SK-N-MC (cell line): ENCODE data around the gene FGF14.
"Not testable (repeated sequence)": the region's sequence is repeated elsewhere in the genome, so short reads cannot be mapped to it uniquely, and the experiment has no call there.

Experiments
- DNase-seq: peaks from one replicate; pipeline ENCODE4 v3.0.0-alpha.2; 2011; ENCODE audit warnings: low read depth, low spot score
- H3K27ac ChIP-seq: fragments of 200-600 bp; sonication (generic); 2 replicates; pipeline ENCODE4 v1.5.1; 2016; ENCODE audit warnings: mixed run types
- H3K36me3 ChIP-seq: fragments of 200-600 bp; sonication (generic); 2 replicates; pipeline ENCODE4 v1.6.1; 2017; ENCODE audit warnings: antibody characterized with exemption, low read length, mixed read lengths; ENCODE audit not compliant: insufficient read depth
- H3K4me3 ChIP-seq: fragments of 200-600 bp; sonication (generic); 2 replicates; pipeline ENCODE4 v1.5.1; 2016
- H3K9ac ChIP-seq: fragments of 200-600 bp; sonication (generic); 2 replicates; pipeline ENCODE4 v1.8.0; 2017; ENCODE audit warnings: mixed run types, mixed read lengths; ENCODE audit not compliant: insufficient read length
- H3K9me3 ChIP-seq: fragments of 200-600 bp; sonication (generic); 2 replicates; pipeline ENCODE4 v1.6.1; 2017; ENCODE audit warnings: low read depth, mild to moderate bottlenecking, antibody characterized with exemption, low read length, moderate library complexity, mixed read lengths
- EZH2 ChIP-seq: fragments of 200-600 bp; sonication (generic); IDR thresholded peaks from one replicate; pipeline ENCODE4 v1.6.1; 2017; ENCODE audit warnings: antibody characterized with exemption
- FOXP2 ChIP-seq: optimal IDR thresholded peaks from 2 replicates; pipeline ENCODE3; 2011; ENCODE audit warnings: mild to moderate bottlenecking, moderate library complexity; ENCODE audit not compliant: insufficient read depth; ENCODE audit errors: extremely low read length, control extremely low read depth
- POLR2AphosphoS5 ChIP-seq: IDR thresholded peaks from 2 replicates; pipeline ENCODE4 v1.6.1; 2012; ENCODE audit warnings: mild to moderate bottlenecking, low read depth, low read length, borderline replicate concordance

Gene FGF14

DNA sequence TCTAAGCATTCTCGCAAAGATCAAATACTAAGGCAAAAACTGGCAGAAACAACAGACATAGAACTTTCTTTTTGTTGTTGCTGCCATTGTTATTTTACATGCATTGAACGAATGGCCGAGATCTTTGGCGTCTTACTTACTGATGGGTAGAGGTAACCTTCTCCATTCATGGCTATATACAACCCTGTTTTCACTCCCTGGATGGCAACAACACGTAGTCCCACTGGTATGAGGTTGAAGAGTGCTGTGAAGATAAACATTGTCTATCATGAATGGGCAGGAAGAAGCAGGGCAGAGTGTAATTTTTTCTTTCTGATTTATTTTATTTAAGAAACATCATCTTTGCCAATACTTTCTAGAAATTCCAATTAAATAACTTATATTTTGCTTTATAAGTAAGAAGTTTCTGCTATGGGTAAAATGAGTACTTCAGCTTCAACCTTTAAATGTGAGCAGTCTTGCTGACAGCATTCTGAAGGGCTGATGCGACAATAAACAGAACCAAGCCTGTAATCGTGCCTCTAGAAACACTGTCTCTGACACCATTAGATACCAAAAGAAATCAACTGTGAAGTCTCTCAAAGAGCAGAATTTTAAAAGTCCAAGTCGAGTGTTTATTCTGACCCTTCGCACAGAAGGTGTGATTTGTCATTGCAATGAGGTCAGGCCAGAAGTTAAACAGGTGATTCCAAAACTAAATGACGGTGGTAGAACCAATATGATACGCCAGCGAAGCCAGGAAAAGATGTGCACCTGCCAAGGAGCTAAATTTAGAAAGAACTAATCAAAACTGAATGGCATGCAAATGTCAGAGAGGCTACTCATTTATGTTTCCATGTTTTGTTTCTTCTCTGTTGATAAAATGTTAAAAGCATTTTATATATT, 533.0 kb downstream of the FGF14 start:
- H3K27ac ChIP-seq: peak overlapping the region; percentile 38
- no peak for DNase-seq

DNA sequence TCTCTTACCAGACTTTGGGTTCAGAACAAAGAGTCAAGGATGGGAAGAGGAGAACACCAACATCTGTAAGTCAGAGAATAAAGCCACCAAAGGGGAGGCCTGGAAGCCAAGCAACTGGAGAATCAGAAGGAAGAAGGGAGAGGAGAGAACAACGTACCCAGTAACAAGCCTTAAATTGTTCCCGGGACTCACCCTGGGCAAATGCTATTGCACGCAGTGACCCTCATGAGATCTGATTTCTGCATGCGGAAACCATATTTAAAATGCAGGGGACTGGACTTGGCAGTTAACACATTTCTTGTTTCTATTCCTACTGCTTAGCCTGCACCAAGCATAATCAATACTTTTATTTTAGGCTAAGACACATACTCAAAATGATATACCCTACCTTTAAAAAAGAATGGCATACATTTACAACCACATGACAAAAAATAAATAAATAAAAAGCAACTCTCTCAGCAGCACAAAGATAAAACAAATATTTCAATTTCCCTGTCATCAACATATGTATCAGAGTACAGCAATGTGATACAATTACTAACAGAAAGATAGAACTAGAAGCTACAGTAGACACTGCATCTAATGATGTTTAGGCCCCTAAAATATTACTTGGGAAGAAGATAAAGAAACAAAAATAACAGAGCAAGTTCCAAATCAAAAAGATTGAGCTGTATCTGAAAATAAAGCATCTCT, 534.8 kb downstream of the FGF14 start:
- no peaks in the 10 kb centered on the region for H3K36me3 ChIP-seq
- TF ChIP-seq POLR2AphosphoS5: no peak
- TF ChIP-seq EZH2: no peak
- TF ChIP-seq FOXP2: no peak
- H3K4me3 ChIP-seq: peak overlapping the region; percentile 31; the same call in 1 of the 2 replicates
- no peak overlapping the region for H3K27ac ChIP-seq
- H3K9me3 ChIP-seq: no peaks in the 10 kb centered on the region
- no peak for DNase-seq
- no peak overlapping the region for H3K9ac ChIP-seq

More for the DNA sequence above, 533.0 kb downstream of the FGF14 start:
- H3K36me3 ChIP-seq: no peaks in the 10 kb centered on the region
- H3K4me3 ChIP-seq: no peak overlapping the region
- H3K9me3 ChIP-seq: no peaks in the 10 kb centered on the region
- TF ChIP-seq FOXP2 (no peak), EZH2 (no peak), POLR2AphosphoS5 (no peak)
- H3K9ac ChIP-seq: peak overlapping the region; percentile 8

DNA sequence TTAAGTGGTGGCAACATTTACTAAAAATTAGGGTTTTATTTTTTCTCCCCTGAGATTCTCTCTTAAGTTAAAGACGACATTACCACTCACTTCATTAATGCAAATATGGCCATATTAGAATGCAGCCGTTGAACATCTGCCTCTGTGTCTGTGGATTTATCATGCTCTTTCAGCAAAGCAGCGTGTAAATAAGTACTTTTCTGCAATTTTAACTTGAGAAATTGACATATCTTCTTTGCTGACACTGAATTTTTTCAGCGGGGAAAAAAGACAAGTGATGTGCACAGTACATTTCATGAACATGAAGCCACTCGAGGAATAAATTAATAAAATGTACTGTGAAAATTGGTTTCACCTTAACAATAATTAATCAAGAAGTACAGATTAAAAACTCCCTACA, 543.0 kb downstream of the FGF14 start:
- H3K27ac ChIP-seq: no peak overlapping the region
- H3K9ac ChIP-seq: no peak overlapping the region
- TF ChIP-seq FOXP2: no peak
- no peak for TF ChIP-seq POLR2AphosphoS5
- TF ChIP-seq EZH2: no peak

DNA sequence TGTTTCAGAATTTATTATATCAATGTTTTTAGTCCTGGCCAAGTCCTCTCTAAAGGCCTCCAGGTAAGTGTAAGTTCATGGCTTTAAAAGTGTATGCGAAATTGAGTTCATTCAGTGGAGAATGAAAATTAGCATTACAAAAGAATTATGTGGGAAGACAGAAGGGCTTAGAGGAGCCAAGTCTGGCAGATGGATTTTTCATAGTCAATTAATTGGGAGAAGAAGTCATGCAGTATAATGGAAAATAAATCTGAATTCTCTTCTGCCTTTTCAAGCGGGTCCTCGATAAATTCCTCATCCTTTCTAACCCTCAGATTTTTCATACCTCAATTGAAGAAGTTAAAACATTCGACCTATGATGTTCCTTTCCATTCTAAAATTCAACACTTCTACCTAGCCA, 555.1 kb downstream of the FGF14 start:
- Histone ChIP-seq H3K27ac (no peak overlapping the region), H3K9ac (no peak overlapping the region), H3K36me3 (no peaks in the 10 kb centered on the region), H3K4me3 (no peak overlapping the region), H3K9me3 (no peaks in the 10 kb centered on the region)
- no peak for TF ChIP-seq EZH2
- TF ChIP-seq POLR2AphosphoS5: no peak
- TF ChIP-seq FOXP2: no peak
- no peak for DNase-seq

More for the DNA sequence above, 543.0 kb downstream of the FGF14 start:
- DNase-seq: no peak
- Histone ChIP-seq H3K36me3 (no peaks in the 10 kb centered on the region), H3K4me3 (no peak overlapping the region), H3K9me3 (no peaks in the 10 kb centered on the region)

DNA sequence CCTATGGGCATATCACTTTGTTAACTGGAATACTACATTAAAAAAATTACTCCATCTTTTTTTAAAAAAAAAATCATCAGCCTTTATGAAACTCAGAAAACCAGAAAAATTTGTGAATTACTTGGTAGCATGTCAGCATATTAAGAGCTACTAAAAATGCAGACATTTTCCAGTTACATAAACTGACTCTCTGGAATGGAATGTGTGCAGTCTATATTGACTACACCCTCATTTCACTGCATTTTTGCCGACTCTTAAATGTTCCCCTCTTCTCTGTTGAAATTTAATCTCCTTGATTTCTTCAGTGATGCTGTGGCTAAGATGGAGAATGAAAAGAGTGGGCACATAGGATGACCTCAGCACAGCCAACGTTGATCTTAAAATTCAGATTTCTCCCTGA, 555.6 kb downstream of the FGF14 start:
- no peak overlapping the region for H3K4me3 ChIP-seq
- TF ChIP-seq EZH2 (no peak), FOXP2 (no peak), POLR2AphosphoS5 (no peak)
- H3K36me3 ChIP-seq: no peaks in the 10 kb centered on the region
- H3K27ac ChIP-seq: no peak overlapping the region
- H3K9ac ChIP-seq: no peak overlapping the region
- no peak for DNase-seq
- H3K9me3 ChIP-seq: no peaks in the 10 kb centered on the region

DNA sequence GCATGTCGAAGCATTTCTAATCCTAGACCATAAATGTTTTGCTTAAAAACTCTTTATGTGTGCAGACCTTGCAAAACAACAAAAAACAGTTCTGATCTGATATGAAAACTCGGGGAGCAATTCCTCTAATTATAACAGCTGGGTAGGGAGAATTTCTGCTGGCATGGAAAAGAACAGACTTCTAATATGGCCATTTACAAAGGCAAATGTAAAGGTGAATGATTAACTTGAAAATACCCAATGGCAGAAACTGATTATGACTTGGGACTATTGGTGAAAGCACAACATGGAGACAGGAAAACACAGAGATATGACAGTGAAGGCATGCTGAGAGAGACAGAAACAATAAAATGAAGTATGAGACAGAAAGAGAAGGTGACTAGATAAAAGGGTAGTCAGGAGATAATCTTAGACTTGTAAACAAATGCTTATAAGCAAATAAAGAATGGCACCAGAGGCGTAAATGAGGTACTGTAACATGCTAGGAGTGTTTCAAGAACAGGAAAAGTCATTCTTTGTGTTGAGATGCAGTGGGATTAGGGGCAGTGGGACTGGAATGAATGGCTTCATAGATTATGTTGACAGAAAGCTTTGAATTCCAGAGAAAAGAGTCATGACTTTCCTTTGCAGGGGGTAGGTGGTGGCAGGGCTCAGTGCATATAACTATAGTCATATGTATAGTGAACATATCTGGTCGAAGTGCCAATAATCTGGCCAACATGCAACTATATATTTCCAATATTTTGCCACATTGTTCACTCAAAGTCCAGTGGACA, 556.4 kb downstream of the FGF14 start:
- Histone ChIP-seq H3K9ac (no peak overlapping the region), H3K36me3 (no peaks in the 10 kb centered on the region), H3K4me3 (no peak overlapping the region), H3K27ac (no peak overlapping the region), H3K9me3 (no peaks in the 10 kb centered on the region)
- TF ChIP-seq POLR2AphosphoS5: no peak
- TF ChIP-seq EZH2: no peak
- TF ChIP-seq FOXP2: no peak
- DNase-seq: no peak

DNA sequence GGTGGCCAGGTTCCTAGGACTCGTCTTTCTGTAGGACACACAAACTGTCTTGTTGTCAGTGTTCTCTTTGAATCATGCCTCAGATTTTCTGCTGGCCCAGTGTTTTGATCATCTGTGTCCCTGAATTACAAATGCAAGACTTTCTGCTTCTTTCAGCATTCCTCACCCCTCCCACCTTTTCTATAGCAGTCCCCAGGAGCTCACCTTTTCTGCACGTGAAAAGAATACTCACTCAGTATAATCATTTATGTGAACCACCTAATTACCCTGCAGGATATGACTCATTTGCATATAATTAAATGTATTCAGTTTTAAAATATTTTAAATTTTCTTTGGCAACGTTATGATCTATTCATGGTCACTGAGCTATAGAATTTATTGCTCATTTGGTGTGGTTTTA, 560.1 kb downstream of the FGF14 start:
- no peak for DNase-seq
- Histone ChIP-seq H3K4me3 (no peak overlapping the region), H3K27ac (no peak overlapping the region), H3K9ac (no peak overlapping the region), H3K9me3 (no peaks in the 10 kb centered on the region), H3K36me3 (no peaks in the 10 kb centered on the region)
- TF ChIP-seq EZH2: no peak
- no peak for TF ChIP-seq FOXP2
- no peak for TF ChIP-seq POLR2AphosphoS5

DNA sequence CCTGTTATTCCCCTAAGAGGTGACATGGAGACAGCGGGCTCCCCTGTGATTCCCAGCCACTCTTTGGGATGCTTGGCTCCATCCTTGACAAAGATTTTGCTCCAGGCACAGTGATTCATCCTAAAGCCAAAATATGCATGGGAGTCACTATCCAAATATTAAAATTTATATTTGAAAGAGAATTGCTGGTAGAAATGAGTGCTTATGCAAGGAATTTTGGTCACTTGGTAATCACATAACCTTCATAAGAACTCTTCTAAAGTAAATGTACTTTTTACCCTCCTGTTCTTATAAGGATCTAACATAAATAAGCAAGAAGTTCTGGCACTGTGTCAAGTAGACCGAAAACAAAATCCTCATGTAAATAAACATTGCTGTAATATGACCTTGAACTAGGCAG, 563.5 kb downstream of the FGF14 start:
- no peak for TF ChIP-seq EZH2
- no peak for TF ChIP-seq FOXP2
- TF ChIP-seq POLR2AphosphoS5: no peak
- DNase-seq: no peak
- Histone ChIP-seq H3K36me3 (no peaks in the 10 kb centered on the region), H3K9ac (no peak overlapping the region), H3K4me3 (no peak overlapping the region), H3K9me3 (no peaks in the 10 kb centered on the region), H3K27ac (no peak overlapping the region)

DNA sequence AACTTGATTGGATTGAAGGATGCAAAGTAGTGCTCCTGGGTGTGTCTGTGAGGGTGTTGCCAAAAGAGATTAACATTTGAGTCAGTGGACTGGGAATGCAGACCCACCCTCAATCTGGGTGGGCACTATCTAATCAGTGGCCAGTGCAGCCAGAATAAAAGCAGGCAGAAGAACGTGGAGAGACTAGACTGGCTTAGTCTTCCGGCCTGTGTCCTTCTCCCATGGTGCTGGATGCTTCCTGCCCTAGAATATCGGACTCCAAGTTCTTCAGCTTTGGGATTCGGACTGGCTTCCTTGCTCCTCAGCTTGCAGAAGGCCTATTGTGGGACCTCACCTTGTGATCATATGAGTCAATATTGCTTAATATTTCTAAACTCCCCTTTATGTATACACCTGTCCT, 564.1 kb downstream of the FGF14 start:
- not testable (repeated sequence) for H3K9ac ChIP-seq, DNase-seq, H3K9me3 ChIP-seq, H3K4me3 ChIP-seq, H3K36me3 ChIP-seq, H3K27ac ChIP-seq
